22Rv1 (cell line): ENCODE results near the gene LIMS4.
"Not testable (repeated sequence)": the region's sequence is repeated elsewhere in the genome, so short reads cannot be mapped to it uniquely, and the experiment has no call there.

ENCODE experiments used
- CTCF ChIP-seq: fragments of 450-650 bp; IDR thresholded peaks from 2 replicates; pipeline ENCODE4 v1.5.1; 2017; ENCODE audit warnings: mild to moderate bottlenecking
- ZFX ChIP-seq: fragments of 450-650 bp; IDR thresholded peaks from 2 replicates; pipeline ENCODE4 v1.6.1; 2017; ENCODE audit warnings: antibody characterized with exemption, borderline replicate concordance

- TF ChIP-seq ZFX, CTCF: not testable (repeated sequence)
Observed at GRCh38 chr2:110475627-110476359, 3.2 kb upstream of the LIMS4 start.
